CD4-positive, alpha-beta T cell treated with Interferon gamma for 1 hour (primary cell): Measurements from ENCODE around the gene JARID2.
"Not testable (repeated sequence)": the region's sequence is repeated elsewhere in the genome, so short reads cannot be mapped to it uniquely, and the experiment has no call there.

Source experiments
- DNase-seq: peaks from one replicate; pipeline ENCODE4 v3.0.0-alpha.2; 2020

JARID2 gene

GRCh38 chr6:15531973-15532372 is 286.1 kb downstream of the JARID2 start:
- DNase-seq, result no peak

- DNase-seq, result no peak
Measured at GRCh38 chr6:15533379-15534026, 287.6 kb downstream of the JARID2 start.

GRCh38 chr6:15534974-15535373 is 289.1 kb downstream of the JARID2 start:
- DNase-seq, result peak; percentile 29

GRCh38 chr6:15535495-15536197 is 289.8 kb downstream of the JARID2 start:
- DNase-seq, result no peak

GRCh38 chr6:15536198-15536955 is 290.5 kb downstream of the JARID2 start:
- no peak for DNase-seq

GRCh38 chr6:15538106-15538505 is 292.2 kb downstream of the JARID2 start:
- DNase-seq, result no peak

- no peak for DNase-seq
Measured at GRCh38 chr6:15538766-15539495, 293.1 kb downstream of the JARID2 start.

- no peak for DNase-seq
Measured at GRCh38 chr6:15539722-15540270, 293.9 kb downstream of the JARID2 start.

- not testable (repeated sequence) for DNase-seq
Measured at GRCh38 chr6:15543332-15543917, 297.6 kb downstream of the JARID2 start.

- no peak for DNase-seq
Measured at GRCh38 chr6:15544321-15544900, 298.5 kb downstream of the JARID2 start.

- no peak for DNase-seq
Measured at GRCh38 chr6:15546591-15546990, 300.7 kb downstream of the JARID2 start.

- no peak for DNase-seq
Measured at GRCh38 chr6:15547400-15547799, 301.5 kb downstream of the JARID2 start.

- no peak for DNase-seq
Measured at GRCh38 chr6:15549371-15549770, 303.5 kb downstream of the JARID2 start.

- no peak for DNase-seq
Measured at GRCh38 chr6:15550546-15551123, 304.8 kb downstream of the JARID2 start.

- DNase-seq, result no peak
Measured at GRCh38 chr6:15551262-15551661, 305.4 kb downstream of the JARID2 start.

GRCh38 chr6:15551798-15552197 is 305.9 kb downstream of the JARID2 start:
- no peak for DNase-seq

- DNase-seq, result no peak
Measured at GRCh38 chr6:15553031-15553430, 307.2 kb downstream of the JARID2 start.

GRCh38 chr6:15553736-15554294 is 307.9 kb downstream of the JARID2 start:
- DNase-seq, result no peak

- no peak for DNase-seq
Measured at GRCh38 chr6:15554728-15555100, 308.8 kb downstream of the JARID2 start.

- DNase-seq, result no peak
Measured at GRCh38 chr6:15555101-15556038, 309.5 kb downstream of the JARID2 start.
